HEK293 (cell line): Measurements from ENCODE around the gene NSMCE1.

Experiments used
- CTCF ChIA-PET: fragments of 350-600 bp; formaldehyde crosslinking; extraction: SDS; loops from one replicate; lab custom pipeline; 2021; ENCODE audit warnings: antibody characterized with exemption; lab: Yijun Ruan, JAX
- POLR2A ChIA-PET: fragments of 300-600 bp; formaldehyde crosslinking; extraction: SDS; loops from one replicate; lab custom pipeline; 2020; ENCODE audit warnings: antibody characterized with exemption, inconsistent platforms; lab: Yijun Ruan, JAX
- H3K27ac ChIP-seq: fragments of 200-500 bp; sonication (Bioruptor generic); 2 replicates; pipeline ENCODE4 v1.5.1; 2014; ENCODE audit warnings: low read depth, low read length, control low read depth, inconsistent platforms; ENCODE audit errors: extremely low read depth
- H3K36me3 ChIP-seq, 2 experiments: fragments of 200-500 bp in 1 of 2; sonication (Bioruptor generic) in 1 of 2; 1 replicate in 1 of 2; 2 replicates in 1 of 2; pipeline ENCODE4 v1.5.1; 2014 to 2017; ENCODE audit warnings: inconsistent platforms in 2 of 2, low read length in 2 of 2; ENCODE audit not compliant: control insufficient read depth in 2 of 2, insufficient read depth in 1 of 2
- H3K4me1 ChIP-seq: fragments of 200-500 bp; sonication (Bioruptor generic); 2 replicates; pipeline ENCODE4 v1.5.1; 2014; ENCODE audit warnings: mild to moderate bottlenecking, low read length, inconsistent platforms; ENCODE audit not compliant: control insufficient read depth, insufficient read depth
- H3K4me3 ChIP-seq: 2 replicates; pipeline ENCODE4 v1.5.1; 2011; ENCODE audit warnings: low read depth, mild to moderate bottlenecking, control low read depth, low read length, moderate library complexity
- H3K9me3 ChIP-seq: fragments of 200-500 bp; sonication (Bioruptor generic); 2 replicates; pipeline ENCODE4 v1.5.1; 2014; ENCODE audit warnings: low read depth, low read length, inconsistent platforms; ENCODE audit not compliant: control insufficient read depth, insufficient read depth
- EGR2 ChIP-seq: fragments of 450-650 bp; formaldehyde crosslinking; IDR thresholded peaks from 2 replicates; pipeline ENCODE4 v1.5.1; 2016; ENCODE audit warnings: low read depth, missing biosample characterization, missing genetic modification characterization
- FEZF1 ChIP-seq: fragments of 450-650 bp; formaldehyde crosslinking; IDR thresholded peaks from 2 replicates; pipeline ENCODE4 v1.5.1; 2016; ENCODE audit warnings: missing biosample characterization, missing genetic modification characterization
- KLF8 ChIP-seq: fragments of 450-650 bp; formaldehyde crosslinking; IDR thresholded peaks from 2 replicates; pipeline ENCODE4 v1.5.1; 2016; ENCODE audit warnings: missing biosample characterization, missing genetic modification characterization
- OVOL3 ChIP-seq: fragments of 450-650 bp; formaldehyde crosslinking; IDR thresholded peaks from 2 replicates; pipeline ENCODE4 v1.5.1; 2016; ENCODE audit warnings: missing biosample characterization, missing genetic modification characterization
- PRDM2 ChIP-seq: fragments of 450-650 bp; formaldehyde crosslinking; IDR thresholded peaks from 2 replicates; pipeline ENCODE4 v1.5.1; 2016; ENCODE audit warnings: missing biosample characterization, missing genetic modification characterization, borderline replicate concordance
- SETDB1 ChIP-seq: IDR thresholded peaks from one replicate; pipeline ENCODE4 v1.6.1; 2017; ENCODE audit warnings: mild to moderate bottlenecking, low read length, moderate library complexity, mixed read lengths; ENCODE audit not compliant: insufficient read length
- ZBTB17 ChIP-seq: fragments of 450-650 bp; formaldehyde crosslinking; IDR thresholded peaks from 2 replicates; pipeline ENCODE4 v1.5.1; 2016; ENCODE audit warnings: missing biosample characterization, missing genetic modification characterization
- ZFHX2 ChIP-seq: fragments of 450-650 bp; formaldehyde crosslinking; conservative IDR thresholded peaks from 2 replicates; pipeline ENCODE4 v1.5.1; 2016; ENCODE audit warnings: missing biosample characterization, missing genetic modification characterization
- ZIC2 ChIP-seq: fragments of 450-650 bp; formaldehyde crosslinking; IDR thresholded peaks from 2 replicates; pipeline ENCODE4 v1.5.1; 2016; ENCODE audit warnings: missing biosample characterization, missing genetic modification characterization
- ZNF10 ChIP-seq: fragments of 450-650 bp; formaldehyde crosslinking; IDR thresholded peaks from 2 replicates; pipeline ENCODE4 v1.5.1; 2017; ENCODE audit warnings: missing biosample characterization, missing genetic modification characterization
- ZNF112 ChIP-seq: fragments of 450-650 bp; formaldehyde crosslinking; IDR thresholded peaks from 2 replicates; pipeline ENCODE4 v1.5.0; 2017; ENCODE audit warnings: missing biosample characterization, missing genetic modification characterization
- ZNF138 ChIP-seq: fragments of 450-650 bp; formaldehyde crosslinking; IDR thresholded peaks from 2 replicates; pipeline ENCODE4 v1.5.1; 2016; ENCODE audit warnings: missing biosample characterization, missing genetic modification characterization, borderline replicate concordance
- ZNF16 ChIP-seq: fragments of 450-650 bp; formaldehyde crosslinking; IDR thresholded peaks from 2 replicates; pipeline ENCODE4 v1.5.1; 2016; ENCODE audit warnings: low read depth, missing biosample characterization, missing genetic modification characterization
- ZNF223 ChIP-seq: fragments of 450-650 bp; formaldehyde crosslinking; IDR thresholded peaks from 2 replicates; pipeline ENCODE4 v1.5.1; 2016; ENCODE audit warnings: missing biosample characterization, missing genetic modification characterization
- ZNF621 ChIP-seq: fragments of 450-650 bp; formaldehyde crosslinking; IDR thresholded peaks from 2 replicates; pipeline ENCODE4 v1.5.1; 2017; ENCODE audit warnings: missing biosample characterization, missing genetic modification characterization
- ZNF629 ChIP-seq: fragments of 450-650 bp; formaldehyde crosslinking; IDR thresholded peaks from 2 replicates; pipeline ENCODE4 v1.5.1; 2017; ENCODE audit warnings: missing biosample characterization, missing genetic modification characterization
- ZNF660 ChIP-seq: fragments of 450-650 bp; IDR thresholded peaks from 2 replicates; pipeline ENCODE4 v1.5.1; 2018; ENCODE audit warnings: missing biosample characterization, mild to moderate bottlenecking, missing genetic modification characterization
- ZNF670 ChIP-seq: fragments of 450-650 bp; formaldehyde crosslinking; IDR thresholded peaks from 2 replicates; pipeline ENCODE4 v1.5.1; 2016; ENCODE audit warnings: missing biosample characterization, missing genetic modification characterization, low read depth
- ZNF777 ChIP-seq: fragments of 450-650 bp; formaldehyde crosslinking; IDR thresholded peaks from 2 replicates; pipeline ENCODE4 v1.5.1; 2017; ENCODE audit warnings: missing biosample characterization, missing genetic modification characterization, borderline replicate concordance
- ZSCAN4 ChIP-seq: fragments of 450-650 bp; formaldehyde crosslinking; IDR thresholded peaks from 2 replicates; pipeline ENCODE4 v1.5.1; 2017; ENCODE audit warnings: missing biosample characterization, missing genetic modification characterization

Gene NSMCE1

GRCh38 chr16:27228621-27229501 is 39.7 kb downstream of the NSMCE1 start:
- no peak overlapping the region for H3K4me3 ChIP-seq
- CTCF ChIA-PET: interaction anchor here (0.8 kb wide), 1 partner anchor 10 kb away, joined by 3 read pairs; no protein-coding TSS in a partner anchor
- no peaks in the 10 kb centered on the region for H3K9me3 ChIP-seq
- H3K27ac ChIP-seq: no peak overlapping the region
- no peaks in the 10 kb centered on the region for H3K4me1 ChIP-seq
- TF ChIP-seq ZIC2: no peak
- TF ChIP-seq ZBTB17 (tag by site-specific recombination): peak; percentile 18; the same call in 1 of the 2 replicates
- TF ChIP-seq ZNF138: no peak
- TF ChIP-seq EGR2: peak; percentile 70
- peak; percentile 63 for TF ChIP-seq ZFHX2 (tag by site-specific recombination)
- no peak for TF ChIP-seq ZNF629 (tag by site-specific recombination)
- no peak for TF ChIP-seq PRDM2
- TF ChIP-seq ZNF10 (tag by site-specific recombination): no peak
- POLR2A ChIA-PET: no interaction called here
- peaks cover 0 to 63% of the 10 kb centered on the region in 2 experiments; a peak in 1 of 3 replicates for H3K36me3 ChIP-seq

- Histone ChIP-seq H3K4me1 (no peaks in the 10 kb centered on the region), H3K27ac (no peak overlapping the region), H3K36me3 (peaks cover 0 to 57% of the 10 kb centered on the region in 2 experiments; a peak in 1 of 3 replicates), H3K9me3 (no peaks in the 10 kb centered on the region), H3K4me3 (no peak overlapping the region)
- TF ChIP-seq EGR2: 0 out of 2 replicates have a peak, but pooled peaks have one; percentile 8
- TF ChIP-seq OVOL3 (tag by site-specific recombination): no peak
- ChIA-PET POLR2A (no interaction called here), CTCF (interaction anchor here (0.8 kb wide), 1 partner anchor 87 kb away, joined by 3 read pairs; no protein-coding TSS in a partner anchor)
Measured at GRCh38 chr16:27228045-27228444, 40.5 kb downstream of the NSMCE1 start.

GRCh38 chr16:27226976-27227705 is 41.4 kb downstream of the NSMCE1 start:
- ChIA-PET POLR2A (no interaction called here), CTCF (interaction anchor here (0.8 to 1.5 kb wide), 2 partner anchors 8 to 88 kb away, joined by 3 to 8 read pairs; no protein-coding TSS in a partner anchor)
- Histone ChIP-seq H3K36me3 (peaks cover 0 to 48% of the 10 kb centered on the region in 2 experiments; a peak in 1 of 3 replicates), H3K27ac (no peak overlapping the region), H3K4me3 (no peak overlapping the region), H3K9me3 (no peaks in the 10 kb centered on the region), H3K4me1 (no peaks in the 10 kb centered on the region)
- no peak for TF ChIP-seq ZNF660 (tag by site-specific recombination)
- no peak for TF ChIP-seq ZNF621
- no peak for TF ChIP-seq ZNF670 (tag by site-specific recombination)
- no peak for TF ChIP-seq KLF8 (tag by site-specific recombination)
- TF ChIP-seq ZNF16: no peak
- TF ChIP-seq ZSCAN4: no peak
- no peak for TF ChIP-seq ZNF112
- no peak for TF ChIP-seq SETDB1
- TF ChIP-seq ZNF777: no peak
- no peak for TF ChIP-seq FEZF1 (tag by site-specific recombination)
- TF ChIP-seq ZNF223: no peak
